ENCODE data around the gene ZNF688. TPM values are rescaled to one million over a fixed set of nuclear protein-coding genes. Genes with fewer than 3 reads are reported as not detected.

Gene ZNF688
- total and polyA plus RNA-seq, 9 of the 15 experiments (the other 6 are each of a cell fraction or from before 2014, with no cell fraction given) = 0.48 to 12.9 (median 4.5) TPM

GRCh38 chr16:30557957-30558788 is 13.3 kb downstream of the ZNF688 start, which contains the start of gene ZNF764 (continued):
- TF ChIP-seq NR2C2 (CRISPR knock-in tag; IDR thresholded peaks at IDR 0.05) (peak; percentile 95), NR2C2 (tag; IDR thresholded peaks at IDR 0.05) (peak; percentile 100), HEY1 (CRISPR knock-in tag; IDR thresholded peaks at IDR 0.05; ENCODE audit: borderline replicate concordance) (no peak), ZNF408 (CRISPR knock-in tag; IDR thresholded peaks at IDR 0.05; ENCODE audit: low read depth) (no peak), POLR2B (IDR thresholded peaks at IDR 0.05; ENCODE audit: low read depth, partially characterized antibody) (peak; percentile 55), TAF1 (IDR thresholded peaks at IDR 0.05; ENCODE audit: control insufficient read depth, extremely low read depth, insufficient read depth, low read length, severe bottlenecking) (peak; percentile 86), CHD7 (IDR thresholded peaks at IDR 0.05; ENCODE audit: low read depth, low read length) (no peak), TAL1 (IDR thresholded peaks at IDR 0.05) (no peak), ZNF282 (CRISPR knock-in tag; IDR thresholded peaks at IDR 0.05) (no peak), NCOR1 (IDR thresholded peaks at IDR 0.05) (no peak), ZBTB17 (CRISPR knock-in tag; IDR thresholded peaks at IDR 0.05) (peak; percentile 80), ZNF561 (CRISPR knock-in tag; conservative IDR thresholded peaks at IDR 0.05) (no peak), FOSL1 (tag; conservative IDR thresholded peaks at IDR 0.05) (peak; percentile 94), ZNF77 (CRISPR knock-in tag; IDR thresholded peaks at IDR 0.05) (no peak), MYC (IDR thresholded peaks at IDR 0.05; ENCODE audit: low read depth, low read length) (peak; percentile 82), MYC (CRISPR knock-in tag; IDR thresholded peaks at IDR 0.05; ENCODE audit: borderline replicate concordance, low read depth) (0 out of 2 replicates have a peak, but pooled peaks have one; percentile 17), SNRNP70 (optimal IDR thresholded peaks at IDR 0.05; ENCODE audit: low read depth, low read length) (no peak)
